HEK293T (cell line): ENCODE data around the gene CLIC3.

Source experiments
- CTCF ChIA-PET: fragments of 350-600 bp; formaldehyde crosslinking; extraction: SDS; loops from one replicate; lab custom pipeline; 2021; ENCODE audit warnings: antibody characterized with exemption, inconsistent platforms; lab: Yijun Ruan, JAX
- POLR2A ChIA-PET: fragments of 350-600 bp; formaldehyde crosslinking; extraction: SDS; loops from one replicate; lab custom pipeline; 2020; ENCODE audit warnings: antibody characterized with exemption, inconsistent platforms; lab: Yijun Ruan, JAX
- DNase-seq: peaks from one replicate; pipeline ENCODE4 v3.0.0; 2012; ENCODE audit warnings: mixed read lengths; ENCODE audit errors: extremely low spot score
- ARNT ChIP-seq: fragments of 450-650 bp; IDR thresholded peaks from 2 replicates; pipeline ENCODE4 v1.6.1; 2017; ENCODE audit warnings: mild to moderate bottlenecking
- BHLHE40 ChIP-seq: fragments of 450-650 bp; IDR thresholded peaks from 2 replicates; pipeline ENCODE4 v1.6.1; 2016; ENCODE audit warnings: mild to moderate bottlenecking, moderate library complexity, borderline replicate concordance
- CTBP1 ChIP-seq: fragments of 450-650 bp; IDR thresholded peaks from 2 replicates; pipeline ENCODE4 v1.6.1; 2016; ENCODE audit warnings: borderline replicate concordance
- ELF4 ChIP-seq: fragments of 450-650 bp; IDR thresholded peaks from 2 replicates; pipeline ENCODE4 v1.6.1; 2017; ENCODE audit warnings: antibody characterized with exemption
- FOXA1 ChIP-seq: fragments of 450-650 bp; IDR thresholded peaks from 2 replicates; pipeline ENCODE4 v1.6.1; 2016; ENCODE audit warnings: mild to moderate bottlenecking
- FOXK2 ChIP-seq: fragments of 450-650 bp; IDR thresholded peaks from 2 replicates; pipeline ENCODE4 v1.6.1; 2016; ENCODE audit warnings: mild to moderate bottlenecking
- FOXM1 ChIP-seq: fragments of 450-650 bp; IDR thresholded peaks from 2 replicates; pipeline ENCODE4 v1.6.1; 2017; ENCODE audit warnings: mild to moderate bottlenecking, borderline replicate concordance
- HDGF ChIP-seq: fragments of 450-650 bp; IDR thresholded peaks from 2 replicates; pipeline ENCODE4 v1.6.1; 2017; ENCODE audit warnings: antibody characterized with exemption, borderline replicate concordance
- L3MBTL2 ChIP-seq: fragments of 450-650 bp; conservative IDR thresholded peaks from 2 replicates; pipeline ENCODE4 v1.6.1; 2016; ENCODE audit warnings: mild to moderate bottlenecking
- LEF1 ChIP-seq: fragments of 450-650 bp; IDR thresholded peaks from 2 replicates; pipeline ENCODE4 v1.6.1; 2017; ENCODE audit warnings: mild to moderate bottlenecking, borderline replicate concordance
- NFRKB ChIP-seq: fragments of 450-650 bp; IDR thresholded peaks from 2 replicates; pipeline ENCODE4 v1.6.1; 2016; ENCODE audit warnings: mild to moderate bottlenecking, moderate library complexity
- SP1 ChIP-seq: fragments of 450-650 bp; IDR thresholded peaks from 2 replicates; pipeline ENCODE4 v1.6.1; 2017
- SUZ12 ChIP-seq: fragments of 450-650 bp; IDR thresholded peaks from 2 replicates; pipeline ENCODE4 v1.6.1; 2016; ENCODE audit warnings: mild to moderate bottlenecking
- TARDBP ChIP-seq: fragments of 450-650 bp; IDR thresholded peaks from 2 replicates; pipeline ENCODE4 v1.6.1; 2016
- ZNF384 ChIP-seq: fragments of 450-650 bp; IDR thresholded peaks from 2 replicates; pipeline ENCODE4 v1.6.1; 2016
- TF ChIP-seq, protein P1 (sequence below): fragments of 450-650 bp; IDR thresholded peaks from 2 replicates; pipeline ENCODE4 v1.6.1; 2016

CLIC3 gene

DNA sequence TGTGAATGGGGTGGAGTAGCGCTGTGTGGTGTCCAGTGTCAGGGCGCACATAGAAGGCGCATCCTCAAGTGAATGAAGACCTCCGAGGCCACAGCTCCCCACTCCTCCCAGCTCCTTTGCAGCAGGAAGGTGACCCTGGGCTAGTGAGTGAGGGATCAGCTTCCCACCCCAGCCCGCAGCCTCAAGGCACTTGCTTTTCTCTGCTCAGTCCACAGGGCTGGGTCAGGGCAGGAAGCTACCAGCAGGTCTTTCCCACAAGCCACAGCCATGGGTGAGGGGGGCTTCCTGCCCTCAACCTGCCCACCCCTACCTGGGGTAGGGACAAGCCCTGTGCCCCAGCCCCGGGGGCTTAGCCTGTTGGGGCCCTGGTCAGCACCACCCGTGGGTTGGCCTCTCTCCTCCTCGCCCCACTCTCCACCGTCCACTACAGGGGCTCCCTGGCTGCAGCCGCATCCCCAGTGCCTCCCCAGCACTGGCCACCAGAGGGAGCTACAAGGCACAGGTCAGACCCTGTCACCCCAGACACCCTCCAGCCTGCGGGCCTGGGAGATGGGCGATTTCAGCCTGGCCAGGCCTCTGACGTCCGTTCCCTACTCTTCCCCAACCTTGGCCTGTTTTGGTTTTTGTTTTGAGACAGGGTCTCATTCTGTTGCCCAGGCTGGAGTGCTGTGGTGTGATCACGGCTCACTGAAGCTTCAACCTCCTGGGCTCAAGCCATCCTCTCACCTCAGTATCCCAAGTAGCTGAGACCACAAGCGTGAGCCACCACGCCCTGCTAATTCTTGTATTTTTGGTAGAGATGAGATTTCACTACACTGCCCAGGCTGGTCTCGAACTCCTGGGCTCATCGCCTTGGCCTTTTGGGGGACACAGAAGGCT, 32.9 kb upstream of the CLIC3 start:
- CTCF ChIA-PET: interaction anchor here (0.6 to 2.7 kb wide), 34 partner anchors 9 to 266 kb away, joined by 3 to 23 read pairs (median 4); partner anchors contain the start of genes AJM1, MAN1B1, PAXX and SAPCD2
- POLR2A ChIA-PET: interaction anchor here (0.9 to 1.7 kb wide), 4 partner anchors 15 to 239 kb away, joined by 3 to 5 read pairs (median 4); partner anchors contain the start of gene TMEM141
- peak; percentile 75 for DNase-seq
- no peak for TF ChIP-seq L3MBTL2
- TF ChIP-seq LEF1: no peak
- TF ChIP-seq BHLHE40: no peak
- TF ChIP-seq, protein P1, sequence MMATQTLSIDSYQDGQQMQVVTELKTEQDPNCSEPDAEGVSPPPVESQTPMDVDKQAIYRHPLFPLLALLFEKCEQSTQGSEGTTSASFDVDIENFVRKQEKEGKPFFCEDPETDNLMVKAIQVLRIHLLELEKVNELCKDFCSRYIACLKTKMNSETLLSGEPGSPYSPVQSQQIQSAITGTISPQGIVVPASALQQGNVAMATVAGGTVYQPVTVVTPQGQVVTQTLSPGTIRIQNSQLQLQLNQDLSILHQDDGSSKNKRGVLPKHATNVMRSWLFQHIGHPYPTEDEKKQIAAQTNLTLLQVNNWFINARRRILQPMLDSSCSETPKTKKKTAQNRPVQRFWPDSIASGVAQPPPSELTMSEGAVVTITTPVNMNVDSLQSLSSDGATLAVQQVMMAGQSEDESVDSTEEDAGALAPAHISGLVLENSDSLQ: no peak
- TF ChIP-seq ELF4: no peak
- TF ChIP-seq FOXM1: no peak
- no peak for TF ChIP-seq CTBP1
- no peak for TF ChIP-seq FOXK2
- no peak for TF ChIP-seq HDGF
- no peak for TF ChIP-seq ZNF384
- TF ChIP-seq SUZ12: no peak
- no peak for TF ChIP-seq NFRKB
- TF ChIP-seq SP1: no peak
- no peak for TF ChIP-seq ARNT

DNA sequence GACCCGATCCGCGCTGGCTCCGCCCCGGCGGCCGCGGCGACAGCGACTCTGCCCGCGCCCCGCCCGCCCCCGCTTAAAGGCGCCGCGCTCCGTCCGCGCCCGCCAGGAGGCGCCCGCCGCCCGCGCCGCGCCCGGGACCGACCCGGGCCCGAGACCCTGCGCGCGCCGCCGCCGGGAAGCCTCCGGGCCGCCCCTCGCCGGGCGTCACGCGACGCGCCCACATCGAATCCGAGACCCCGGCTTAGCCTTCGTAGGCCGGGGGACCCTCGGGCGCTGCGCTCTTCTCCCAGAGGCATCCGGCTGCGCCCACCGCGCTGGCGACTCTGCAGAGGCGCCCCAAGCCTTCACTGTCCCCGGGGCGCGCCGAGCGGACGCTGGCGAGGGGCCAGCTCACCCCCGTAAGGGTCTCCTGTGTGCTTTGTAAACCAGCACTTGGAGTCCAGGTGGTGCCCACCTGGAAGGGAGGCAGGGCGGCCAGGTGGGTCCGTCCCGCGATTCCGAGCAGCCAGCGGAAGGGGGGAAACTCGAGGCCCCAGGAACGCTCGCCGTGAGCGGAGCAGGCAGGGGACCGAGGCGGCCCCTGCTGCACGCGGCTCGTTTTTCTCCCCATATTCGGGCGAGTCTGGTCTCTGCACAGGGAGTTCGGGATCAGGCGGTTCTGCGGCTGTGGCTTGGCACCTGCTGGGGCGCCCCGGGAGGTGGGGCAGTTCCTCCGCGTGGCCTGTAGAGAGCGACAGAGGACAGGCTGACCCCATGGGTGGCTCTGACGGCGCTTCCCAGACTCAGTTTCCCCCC, 32.1 kb upstream of the CLIC3 start:
- DNase-seq: peak; percentile 85
- ChIA-PET POLR2A (interaction anchor here (1.1 to 1.4 kb wide), 2 partner anchors 101 to 238 kb away, joined by 3 to 5 read pairs; partner anchors contain the start of gene TMEM141), CTCF (interaction anchor here (0.9 to 2.7 kb wide), 22 partner anchors 8 to 241 kb away, joined by 3 to 23 read pairs (median 5); partner anchors contain the start of genes AJM1, PAXX and SAPCD2)
- TF ChIP-seq ARNT: no peak
- no peak for TF ChIP-seq ELF4
- TF ChIP-seq, protein P1: no peak
- no peak for TF ChIP-seq FOXA1

DNA sequence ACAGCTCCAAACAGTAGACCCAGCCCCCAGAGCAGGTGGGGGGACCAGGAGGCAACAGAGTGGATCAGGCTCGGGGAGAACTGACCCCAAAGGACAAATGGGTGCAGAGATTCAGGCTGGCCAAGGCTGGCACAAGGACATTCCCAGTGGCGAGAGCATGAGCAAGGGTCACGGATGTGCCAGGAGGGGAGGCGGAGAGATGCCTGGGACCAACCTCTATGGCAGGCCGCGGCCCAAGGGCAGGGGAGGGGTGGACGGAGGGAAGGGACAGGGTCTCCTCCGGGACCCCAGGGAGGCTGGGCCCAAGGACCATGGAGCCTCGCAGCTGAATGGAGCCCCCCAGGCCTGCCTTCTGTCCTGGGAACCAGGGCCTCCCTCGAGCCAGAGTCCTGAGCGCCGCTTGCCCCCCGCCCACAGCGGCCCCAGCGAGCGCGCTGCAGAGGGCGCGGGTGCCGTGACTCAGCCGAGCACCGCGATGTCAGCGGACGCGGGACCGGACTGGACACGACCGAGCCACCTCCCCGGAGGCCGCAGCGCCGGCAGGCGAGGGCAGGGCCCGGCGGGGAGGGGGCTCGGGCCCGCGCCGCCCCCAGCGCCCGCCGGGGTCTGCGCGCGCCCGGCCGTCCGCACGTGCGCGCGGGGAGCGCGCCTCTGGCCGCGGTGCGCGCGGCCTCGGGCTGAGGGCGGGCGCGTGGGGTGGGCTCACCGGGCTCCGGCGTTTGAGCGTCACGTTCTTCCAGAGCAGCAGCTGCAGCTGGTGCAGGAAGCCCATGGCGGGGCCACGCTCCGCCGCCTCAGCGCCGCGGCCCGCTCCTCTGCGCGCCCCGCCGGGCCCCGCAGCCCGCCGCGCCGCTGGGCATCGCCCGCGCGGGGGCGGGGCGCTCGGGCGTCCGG, 31.2 kb upstream of the CLIC3 start, which contains the start of gene ABCA2:
Gene ABCA2, minus strand, starts transcription at position 869 of the 894 bp plus-strand sequence. Its CDS starts 97 bp downstream, at position 772.
- POLR2A ChIA-PET: interaction anchor here (1.1 to 1.7 kb wide), 3 partner anchors 35 to 237 kb away, joined by 3 to 8 read pairs (median 4); partner anchors contain the start of gene TMEM141
- TF ChIP-seq ARNT: no peak
- TF ChIP-seq, protein P1: no peak
- peak; percentile 33 for DNase-seq
- CTCF ChIA-PET: interaction anchor here (1.7 to 2.7 kb wide), 5 partner anchors 35 to 186 kb away, joined by 4 to 23 read pairs (median 11); partner anchors contain the start of genes AJM1, PAXX and SAPCD2

DNA sequence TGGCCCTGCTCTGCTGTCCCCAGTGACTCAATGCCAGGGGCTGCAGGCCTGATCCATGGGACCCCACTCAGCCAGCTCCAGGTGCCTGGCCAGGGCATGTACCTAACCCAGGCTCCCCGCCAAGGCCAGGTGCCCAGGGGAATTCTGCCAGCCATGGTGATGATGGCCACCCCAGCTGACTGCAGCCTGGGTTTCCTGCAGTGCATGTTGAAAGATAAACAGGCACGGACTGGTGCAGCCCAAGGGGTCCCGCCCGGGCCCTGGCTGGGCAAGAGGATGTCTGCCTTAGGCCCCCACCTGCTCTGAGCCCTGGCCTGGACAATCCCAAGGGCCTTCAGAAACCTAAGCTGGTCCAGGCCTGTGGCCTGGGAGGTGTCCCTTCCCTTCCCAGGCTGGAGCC, 30.5 kb upstream of the CLIC3 start:
- DNase-seq: no peak
- POLR2A ChIA-PET: interaction anchor here (1.0 to 1.7 kb wide), 3 partner anchors 34 to 103 kb away, joined by 4 to 8 read pairs (median 8); partner anchors contain the start of gene PAXX
- CTCF ChIA-PET: no interaction called here
- TF ChIP-seq FOXK2: no peak
- TF ChIP-seq HDGF: no peak
- TF ChIP-seq NFRKB: no peak
- TF ChIP-seq TARDBP: no peak
- TF ChIP-seq BHLHE40: no peak
- TF ChIP-seq, protein P1: no peak
- no peak for TF ChIP-seq L3MBTL2
- TF ChIP-seq ELF4: no peak
- TF ChIP-seq FOXA1: no peak
- TF ChIP-seq SP1: no peak
- TF ChIP-seq SUZ12: no peak
- no peak for TF ChIP-seq ARNT
- TF ChIP-seq CTBP1: no peak
- TF ChIP-seq LEF1: no peak
- TF ChIP-seq ZNF384: no peak
- no peak for TF ChIP-seq FOXM1
